Mesenchymal stem cell (in vitro differentiated cells and primary cell): ENCODE results near the gene GMPS.
A peak's percentile ranks its signal among the peaks of the same experiment; 100 is the strongest.

Source experiments
- DNase-seq: peaks from one replicate; pipeline ENCODE4 v3.0.0-alpha.2; 2013
- H2AFZ ChIP-seq: one replicate; pipeline ENCODE4 v1.6.1; 2013; ENCODE audit warnings: low read depth, mild to moderate bottlenecking, control low read depth, inconsistent platforms, low read length, moderate library complexity
- H2AK5ac ChIP-seq: 2 replicates; pipeline ENCODE4 v1.6.1; 2013; ENCODE audit warnings: low read length, moderate library complexity, mild to moderate bottlenecking, inconsistent platforms; ENCODE audit not compliant: severe bottlenecking
- H2BK120ac ChIP-seq: one replicate; pipeline ENCODE4 v1.6.1; 2013; ENCODE audit warnings: low read depth, mild to moderate bottlenecking, inconsistent platforms, low read length, moderate library complexity
- H2BK12ac ChIP-seq, 2 experiments: one replicate each; pipeline ENCODE4 v1.6.1; 2013; ENCODE audit warnings: inconsistent platforms in 2 of 2, low read length in 2 of 2, mild to moderate bottlenecking in 2 of 2, moderate library complexity in 2 of 2, control low read depth in 1 of 2
- H2BK15ac ChIP-seq: one replicate; pipeline ENCODE4 v1.6.1; 2013; ENCODE audit warnings: mild to moderate bottlenecking, low read depth, inconsistent platforms; ENCODE audit not compliant: poor library complexity, severe bottlenecking
- H2BK5ac ChIP-seq: 2 replicates; pipeline ENCODE4 v1.6.1; 2013; ENCODE audit warnings: low read depth, mild to moderate bottlenecking, low read length, control low read depth, inconsistent platforms; ENCODE audit not compliant: poor library complexity, severe bottlenecking
- H3K14ac ChIP-seq, 2 experiments: one replicate each; pipeline ENCODE4 v1.6.1; 2013; ENCODE audit warnings: inconsistent platforms in 2 of 2, low read length in 2 of 2, control low read depth in 1 of 2, mild to moderate bottlenecking in 1 of 2, moderate library complexity in 1 of 2
- H3K18ac ChIP-seq, 2 experiments: one replicate each; pipeline ENCODE4 v1.6.1; 2013; ENCODE audit warnings: inconsistent platforms in 2 of 2, low read length in 2 of 2, control low read depth in 1 of 2, low read depth in 1 of 2, mild to moderate bottlenecking in 1 of 2
- H3K23ac ChIP-seq, 2 experiments: one replicate each; pipeline ENCODE4 v1.6.1; 2013; ENCODE audit warnings: inconsistent platforms in 2 of 2, low read length in 2 of 2, mild to moderate bottlenecking in 2 of 2, moderate library complexity in 2 of 2, control low read depth in 1 of 2
- H3K27ac ChIP-seq: 2 replicates; pipeline ENCODE4 v1.5.1; 2013; ENCODE audit warnings: mild to moderate bottlenecking, moderate library complexity, low read length, control low read depth, inconsistent platforms; ENCODE audit not compliant: poor library complexity, severe bottlenecking
- H3K27me3 ChIP-seq, 2 experiments: 2 replicates each; pipeline versions ENCODE4 v1.6.1 to v1.7.0; 2013; ENCODE audit warnings: low read length in 2 of 2, mild to moderate bottlenecking in 2 of 2, moderate library complexity in 2 of 2, control low read depth in 1 of 2, inconsistent platforms in 1 of 2; ENCODE audit not compliant: control insufficient read depth in 1 of 2, insufficient read depth in 1 of 2
- H3K36me3 ChIP-seq, 2 experiments: 2 replicates each; pipeline versions ENCODE4 v1.6.1 to v1.7.0; 2013; ENCODE audit warnings: low read length in 2 of 2, control low read depth in 1 of 2, inconsistent platforms in 1 of 2, low read depth in 1 of 2, mild to moderate bottlenecking in 1 of 2; ENCODE audit not compliant: insufficient read depth in 2 of 2, control insufficient read depth in 1 of 2
- H3K4ac ChIP-seq, 2 experiments: one replicate each; pipeline ENCODE4 v1.6.1; 2013; ENCODE audit warnings: inconsistent platforms in 2 of 2, low read length in 2 of 2, mild to moderate bottlenecking in 2 of 2, moderate library complexity in 2 of 2, control low read depth in 1 of 2, low read depth in 1 of 2
- H3K4me1 ChIP-seq: 2 replicates; pipeline ENCODE4 v1.6.1; 2013; ENCODE audit warnings: low read depth, low read length, control low read depth; ENCODE audit not compliant: control insufficient read depth, insufficient read depth
- H3K4me2 ChIP-seq: 2 replicates; pipeline ENCODE4 v1.6.1; 2013; ENCODE audit warnings: low read length, mild to moderate bottlenecking, inconsistent platforms; ENCODE audit not compliant: poor library complexity, severe bottlenecking
- H3K4me3 ChIP-seq, 2 experiments: 2 replicates each; pipeline versions ENCODE4 v1.5.1 to v1.7.0; 2013; ENCODE audit warnings: low read length in 2 of 2, mild to moderate bottlenecking in 2 of 2, control low read depth in 1 of 2, low read depth in 1 of 2; ENCODE audit not compliant: insufficient read depth in 1 of 2
- H3K79me1 ChIP-seq: replicated peaks from 2 replicates; pipeline ENCODE4 v1.6.1; 2013; ENCODE audit warnings: mild to moderate bottlenecking, control low read depth, low read length, inconsistent platforms; ENCODE audit not compliant: poor library complexity, severe bottlenecking
- H3K9ac ChIP-seq: 2 replicates; pipeline ENCODE4 v1.7.0; 2013; ENCODE audit warnings: mild to moderate bottlenecking, low read length, moderate library complexity
- H3K9me3 ChIP-seq: 2 replicates; pipeline ENCODE4 v1.7.0; 2013; ENCODE audit warnings: mild to moderate bottlenecking, low read length; ENCODE audit not compliant: control insufficient read depth
- H4K8ac ChIP-seq: one replicate; pipeline ENCODE4 v1.6.1; 2013; ENCODE audit warnings: inconsistent platforms, mild to moderate bottlenecking, low read length, moderate library complexity
- H4K91ac ChIP-seq: one replicate; pipeline ENCODE4 v1.6.1; 2013; ENCODE audit warnings: mild to moderate bottlenecking, low read length, inconsistent platforms
- whole genome bisulfite sequencing: methylation state at CpG from one replicate; pipeline ENCODE4 v1.1.7; 2013; ENCODE audit warnings: mixed read lengths; 5-methylcytosine and 5-hydroxymethylcytosine counted together

The GMPS gene

GRCh38 chr3:155908086-155908485, 37.6 kb downstream of the GMPS start:
- Histone ChIP-seq H2BK15ac (no peak overlapping the region), H3K27ac (no peak overlapping the region), H3K9ac (no peak overlapping the region), H2BK120ac (no peak overlapping the region), H3K23ac (no peak overlapping the region), H4K8ac (no peak overlapping the region), H4K91ac (no peak overlapping the region), H3K4me3 (no peak overlapping the region), H3K4me1 (peaks cover 1% of the 10 kb centered on the region), H3K4ac (no peak overlapping the region), H2BK12ac (no peak overlapping the region), H3K27me3 (no peaks in the 10 kb centered on the region), H3K18ac (no peak overlapping the region), H3K4me2 (no peak overlapping the region), H3K79me1 (peaks cover 11% of the 10 kb centered on the region), H3K9me3 (no peaks in the 10 kb centered on the region), H3K14ac (no peak overlapping the region), H2AFZ (no peak overlapping the region), H3K36me3 (peaks cover 9 to 80% of the 10 kb centered on the region in 2 experiments), H2AK5ac (no peak overlapping the region), H2BK5ac (no peak overlapping the region)
- 86% methylated on average over 3 of the region's 4 CpGs for WGBS
- no peak for DNase-seq

DNA sequence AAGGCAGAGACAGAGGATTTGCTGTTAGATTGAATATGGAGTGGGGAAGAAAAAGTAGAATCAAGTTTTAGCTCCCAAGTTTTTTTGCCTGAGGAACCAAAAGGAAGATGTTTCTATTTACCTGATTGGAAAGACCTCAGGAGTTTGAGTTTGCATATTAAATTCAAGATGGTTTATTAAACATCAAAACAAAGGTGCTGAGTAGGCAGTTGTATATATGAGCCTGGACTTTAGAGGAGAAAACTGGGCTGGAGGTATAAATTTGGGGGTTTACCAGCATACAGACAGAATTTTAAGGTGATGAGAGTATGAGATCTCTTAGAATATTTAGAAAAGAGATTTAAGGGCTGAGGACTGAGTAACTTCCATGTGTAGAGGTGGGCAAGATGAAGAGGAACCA, 38.2 kb downstream of the GMPS start:
- H2BK5ac ChIP-seq: no peak overlapping the region
- no peak overlapping the region for H2BK12ac ChIP-seq
- H2AFZ ChIP-seq: no peak overlapping the region
- no peak overlapping the region for H4K91ac ChIP-seq
- no peak overlapping the region for H3K23ac ChIP-seq
- H3K79me1 ChIP-seq: peaks cover 11% of the 10 kb centered on the region
- H4K8ac ChIP-seq: no peak overlapping the region
- H3K9ac ChIP-seq: no peak overlapping the region
- H3K4me2 ChIP-seq: no peak overlapping the region
- peaks cover 11 to 77% of the 10 kb centered on the region in 2 experiments for H3K36me3 ChIP-seq
- H3K9me3 ChIP-seq: no peaks in the 10 kb centered on the region
- H3K27ac ChIP-seq: no peak overlapping the region
- H3K4ac ChIP-seq: no peak overlapping the region
- no peak overlapping the region for H2BK120ac ChIP-seq
- no peak overlapping the region for H3K14ac ChIP-seq
- no peak overlapping the region for H2BK15ac ChIP-seq
- no peak for DNase-seq
- H3K27me3 ChIP-seq: no peaks in the 10 kb centered on the region
- H2AK5ac ChIP-seq: no peak overlapping the region
- H3K18ac ChIP-seq: no peak overlapping the region
- peaks cover 1% of the 10 kb centered on the region for H3K4me1 ChIP-seq
- no peak overlapping the region for H3K4me3 ChIP-seq

DNA sequence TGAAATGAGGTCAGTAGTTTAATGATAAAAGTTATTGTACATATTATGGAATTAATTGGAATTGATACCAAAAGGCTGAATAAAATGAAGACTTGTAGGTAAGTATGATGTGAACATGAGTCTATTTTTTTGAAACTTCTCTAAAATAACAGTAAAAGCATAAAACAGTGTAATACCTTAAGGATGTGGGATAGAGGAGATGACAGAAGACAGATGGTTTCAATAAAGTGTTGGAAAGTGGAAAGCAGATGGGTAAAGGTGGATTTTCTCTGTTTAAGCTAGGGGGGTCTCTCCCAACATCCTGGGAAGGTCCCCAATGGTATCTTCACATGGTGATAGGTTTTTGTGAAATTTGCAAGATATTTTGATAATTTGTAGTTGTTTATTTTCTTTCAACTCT, 41.6 kb downstream of the GMPS start:
- H3K23ac ChIP-seq: no peak overlapping the region
- H2BK120ac ChIP-seq: no peak overlapping the region
- H2BK15ac ChIP-seq: no peak overlapping the region
- H3K36me3 ChIP-seq: peaks cover 21 to 73% of the 10 kb centered on the region in 2 experiments
- no peak overlapping the region for H3K4ac ChIP-seq
- no peak overlapping the region for H4K8ac ChIP-seq
- no peak overlapping the region for H3K14ac ChIP-seq
- no peak overlapping the region for H2BK12ac ChIP-seq
- H3K9me3 ChIP-seq: no peaks in the 10 kb centered on the region
- no peak overlapping the region for H3K4me3 ChIP-seq
- H4K91ac ChIP-seq: no peak overlapping the region
- no peak overlapping the region for H2AK5ac ChIP-seq
- no peak overlapping the region for H3K4me2 ChIP-seq
- H3K18ac ChIP-seq: no peak overlapping the region
- DNase-seq: no peak
- H3K27me3 ChIP-seq: no peaks in the 10 kb centered on the region
- peaks cover 10% of the 10 kb centered on the region for H3K79me1 ChIP-seq
- H3K9ac ChIP-seq: peak overlapping the region; percentile 14
- no peak overlapping the region for H2BK5ac ChIP-seq
- no peak overlapping the region for H2AFZ ChIP-seq
- no peak overlapping the region for H3K27ac ChIP-seq
- H3K4me1 ChIP-seq: no peaks in the 10 kb centered on the region

- no peak overlapping the region for H3K4ac ChIP-seq
- H3K9ac ChIP-seq: peak overlapping the region; percentile 14
- H3K36me3 ChIP-seq: peaks cover 25 to 73% of the 10 kb centered on the region in 2 experiments
- H3K18ac ChIP-seq: no peak overlapping the region
- H3K27me3 ChIP-seq: no peaks in the 10 kb centered on the region
- no peaks in the 10 kb centered on the region for H3K9me3 ChIP-seq
- DNase-seq: no peak
- H2AFZ ChIP-seq: no peak overlapping the region
- H3K4me1 ChIP-seq: no peaks in the 10 kb centered on the region
- H3K14ac ChIP-seq: no peak overlapping the region
- WGBS: no CpG with 5 or more reads among the region's 1 CpG
- peaks cover 12% of the 10 kb centered on the region for H3K79me1 ChIP-seq
- no peak overlapping the region for H3K4me3 ChIP-seq
- no peak overlapping the region for H4K8ac ChIP-seq
- no peak overlapping the region for H4K91ac ChIP-seq
- no peak overlapping the region for H2BK12ac ChIP-seq
- H3K23ac ChIP-seq: no peak overlapping the region
- no peak overlapping the region for H2BK5ac ChIP-seq
- peak overlapping the region; percentile 51 for H3K27ac ChIP-seq
- H2BK15ac ChIP-seq: no peak overlapping the region
- no peak overlapping the region for H2BK120ac ChIP-seq
- no peak overlapping the region for H3K4me2 ChIP-seq
- H2AK5ac ChIP-seq: no peak overlapping the region
These were observed 42.2 kb downstream of the GMPS start for GRCh38 chr3:155912579-155913190.
